H9 (cell line): ENCODE results near the gene ATXN7. TPM values are rescaled to one million over a fixed set of nuclear protein-coding genes. Genes with fewer than 3 reads are reported as not detected.

ENCODE experiments used
- DNase-seq: peaks from one replicate; pipeline ENCODE4 v3.0.0-alpha.2; 2017
- H2AFZ ChIP-seq: one replicate; pipeline ENCODE4 v1.6.1; 2013; ENCODE audit warnings: mild to moderate bottlenecking, low read length, control low read depth, moderate library complexity
- H2AK5ac ChIP-seq: 2 replicates; pipeline ENCODE4 v1.6.1; 2013; ENCODE audit warnings: low read length, control low read depth, mixed read lengths; ENCODE audit not compliant: insufficient read length
- H2BK120ac ChIP-seq: one replicate; pipeline ENCODE4 v1.6.1; 2013; ENCODE audit warnings: low read depth, mild to moderate bottlenecking, low read length, control low read depth, inconsistent platforms; ENCODE audit not compliant: poor library complexity, severe bottlenecking
- H2BK12ac ChIP-seq: 2 replicates; pipeline ENCODE4 v1.6.1; 2013; ENCODE audit warnings: low read length, control low read depth, mixed read lengths, low read depth; ENCODE audit not compliant: insufficient read length
- H2BK15ac ChIP-seq: 2 replicates; pipeline ENCODE4 v1.6.1; 2013; ENCODE audit warnings: low read depth, low read length, control low read depth
- H2BK20ac ChIP-seq: one replicate; pipeline ENCODE4 v1.6.1; 2013; ENCODE audit warnings: low read depth, mild to moderate bottlenecking, low read length, control low read depth, inconsistent platforms; ENCODE audit not compliant: poor library complexity, severe bottlenecking
- H2BK5ac ChIP-seq: 2 replicates; pipeline ENCODE4 v1.6.1; 2013; ENCODE audit warnings: low read length, control low read depth, mixed read lengths; ENCODE audit not compliant: insufficient read length
- H3K14ac ChIP-seq: 2 replicates; pipeline ENCODE4 v1.6.1; 2013; ENCODE audit warnings: low read length, control low read depth; ENCODE audit not compliant: insufficient read depth
- H3K18ac ChIP-seq: 2 replicates; pipeline ENCODE4 v1.6.1; 2013; ENCODE audit warnings: low read depth, mild to moderate bottlenecking, mixed read lengths, low read length, control low read depth; ENCODE audit not compliant: insufficient read length
- H3K23ac ChIP-seq: 2 replicates; pipeline ENCODE4 v1.6.1; 2013; ENCODE audit warnings: low read length, control low read depth, mixed read lengths, low read depth; ENCODE audit not compliant: insufficient read length
- H3K23me2 ChIP-seq: 2 replicates; pipeline ENCODE4 v1.6.1; 2013; ENCODE audit warnings: low read depth, mild to moderate bottlenecking, mixed read lengths, low read length, control low read depth; ENCODE audit not compliant: insufficient read length, poor library complexity, severe bottlenecking
- H3K27ac ChIP-seq: 2 replicates; pipeline ENCODE4 v1.5.1; 2013; ENCODE audit warnings: low read length, control low read depth, mixed read lengths, low read depth; ENCODE audit not compliant: insufficient read length
- H3K27me3 ChIP-seq: 2 replicates; pipeline ENCODE4 v1.6.1; 2013; ENCODE audit warnings: low read length, control low read depth, inconsistent platforms; ENCODE audit not compliant: insufficient read depth
- H3K4ac ChIP-seq: 2 replicates; pipeline ENCODE4 v1.6.1; 2013; ENCODE audit warnings: low read depth, mild to moderate bottlenecking, control low read depth, inconsistent platforms, low read length, moderate library complexity
- H3K4me1 ChIP-seq: 2 replicates; pipeline ENCODE4 v1.6.1; 2013; ENCODE audit warnings: low read length, control low read depth, inconsistent platforms; ENCODE audit not compliant: insufficient read depth
- H3K4me2 ChIP-seq: 2 replicates; pipeline ENCODE4 v1.6.1; 2013; ENCODE audit warnings: low read length, control low read depth, mixed read lengths; ENCODE audit not compliant: insufficient read length, insufficient read depth
- H3K56ac ChIP-seq: 2 replicates; pipeline ENCODE4 v1.6.1; 2013; ENCODE audit warnings: low read depth, mild to moderate bottlenecking, mixed read lengths, low read length, control low read depth; ENCODE audit not compliant: insufficient read length
- H3K79me1 ChIP-seq: 2 replicates; pipeline ENCODE4 v1.6.1; 2013; ENCODE audit warnings: low read depth, mild to moderate bottlenecking, moderate library complexity, low read length, control low read depth, inconsistent platforms; ENCODE audit not compliant: insufficient read depth, poor library complexity, severe bottlenecking
- H3K79me2 ChIP-seq: 2 replicates; pipeline ENCODE4 v1.6.1; 2013; ENCODE audit warnings: low read length, control low read depth, inconsistent platforms; ENCODE audit not compliant: insufficient read depth
- H3K9ac ChIP-seq: 2 replicates; pipeline ENCODE4 v1.6.1; 2013; ENCODE audit warnings: low read length, control low read depth, mixed read lengths; ENCODE audit not compliant: insufficient read length; ENCODE audit errors: extremely low read depth
- H3K9me3 ChIP-seq: one replicate; pipeline ENCODE4 v1.6.1; 2013; ENCODE audit warnings: low read depth, low read length, inconsistent platforms; ENCODE audit not compliant: control insufficient read depth
- H3T11ph ChIP-seq: one replicate; pipeline ENCODE4 v1.6.1; 2013; ENCODE audit warnings: mild to moderate bottlenecking, low read length, control low read depth, inconsistent platforms
- H4K20me1 ChIP-seq: one replicate; pipeline ENCODE4 v1.6.1; 2013; ENCODE audit not compliant: control insufficient read depth, insufficient read length, insufficient read depth
- H4K5ac ChIP-seq: 2 replicates; pipeline ENCODE4 v1.6.1; 2013; ENCODE audit warnings: low read depth, mild to moderate bottlenecking, mixed read lengths, low read length, control low read depth; ENCODE audit not compliant: insufficient read length
- H4K8ac ChIP-seq: replicated peaks from 2 replicates; pipeline ENCODE4 v1.6.1; 2013; ENCODE audit warnings: low read length, control low read depth, mixed read lengths, low read depth; ENCODE audit not compliant: insufficient read length
- H4K91ac ChIP-seq: 2 replicates; pipeline ENCODE4 v1.6.1; 2013; ENCODE audit warnings: low read depth, mild to moderate bottlenecking, moderate library complexity, mixed read lengths, low read length, control low read depth; ENCODE audit not compliant: insufficient read length
- H3K27ac Mint-ChIP-seq, 3 experiments: 2 replicates in 2 of 3; 3 replicates in 1 of 3; pipeline ENCODE4 v1.8.0; 2020 to 2021; ENCODE audit warnings: mixed read lengths in 3 of 3, mild to moderate bottlenecking in 1 of 3, moderate library complexity in 1 of 3
- H3K27me3 Mint-ChIP-seq: 2 replicates; pipeline ENCODE4 v1.8.0; 2021; ENCODE audit warnings: low read depth, mild to moderate bottlenecking, moderate library complexity, mixed read lengths
- H3K36me3 Mint-ChIP-seq, 3 experiments: 2 replicates in 2 of 3; 3 replicates in 1 of 3; pipeline ENCODE4 v1.8.0; 2020 to 2021; ENCODE audit warnings: low read depth in 3 of 3, mixed read lengths in 3 of 3; ENCODE audit not compliant: insufficient read depth in 1 of 3
- H3K4me1 Mint-ChIP-seq, 2 experiments: 2 replicates each; pipeline ENCODE4 v1.8.0; 2020; ENCODE audit warnings: mixed read lengths in 2 of 2
- H3K4me3 Mint-ChIP-seq, 2 experiments: 2 replicates in 1 of 2; 3 replicates in 1 of 2; pipeline ENCODE4 v1.8.0; 2020 to 2021; ENCODE audit warnings: mild to moderate bottlenecking in 2 of 2, mixed read lengths in 2 of 2, moderate library complexity in 1 of 2
- H3K9me3 Mint-ChIP-seq, 2 experiments: 2 replicates in 1 of 2; 3 replicates in 1 of 2; pipeline ENCODE4 v1.8.0; 2020; ENCODE audit warnings: mild to moderate bottlenecking in 2 of 2, mixed read lengths in 2 of 2, moderate library complexity in 1 of 2
- WGBS: extraction: QIAGEN DNeasy Blood & Tissue Kit; methylation state at CpG from one replicate; pipeline ENCODE4 v1.1.7; 2013; ENCODE audit warnings: missing lambda C conversion rate, low lambda C conversion rate, mixed read lengths; ENCODE audit not compliant: insufficient read length; ENCODE audit errors: extremely low coverage; 5-methylcytosine and 5-hydroxymethylcytosine counted together
- total RNA-seq: library from RNA; stranded (reverse); gene quantifications from 2 replicates; pipeline ENCODE4 v1.2.1, GENCODE V29; 2021
- TF ChIP-seq, protein P1 (sequence below): fragments of 200-600 bp; sonication (generic); conservative IDR thresholded peaks from 3 replicates; pipeline ENCODE4 v1.8.0; 2021; ENCODE audit warnings: antibody characterized with exemption, mild to moderate bottlenecking

Gene ATXN7
- total RNA-seq, 1 experiment from 2014 or later: 21.5 TPM

DNA sequence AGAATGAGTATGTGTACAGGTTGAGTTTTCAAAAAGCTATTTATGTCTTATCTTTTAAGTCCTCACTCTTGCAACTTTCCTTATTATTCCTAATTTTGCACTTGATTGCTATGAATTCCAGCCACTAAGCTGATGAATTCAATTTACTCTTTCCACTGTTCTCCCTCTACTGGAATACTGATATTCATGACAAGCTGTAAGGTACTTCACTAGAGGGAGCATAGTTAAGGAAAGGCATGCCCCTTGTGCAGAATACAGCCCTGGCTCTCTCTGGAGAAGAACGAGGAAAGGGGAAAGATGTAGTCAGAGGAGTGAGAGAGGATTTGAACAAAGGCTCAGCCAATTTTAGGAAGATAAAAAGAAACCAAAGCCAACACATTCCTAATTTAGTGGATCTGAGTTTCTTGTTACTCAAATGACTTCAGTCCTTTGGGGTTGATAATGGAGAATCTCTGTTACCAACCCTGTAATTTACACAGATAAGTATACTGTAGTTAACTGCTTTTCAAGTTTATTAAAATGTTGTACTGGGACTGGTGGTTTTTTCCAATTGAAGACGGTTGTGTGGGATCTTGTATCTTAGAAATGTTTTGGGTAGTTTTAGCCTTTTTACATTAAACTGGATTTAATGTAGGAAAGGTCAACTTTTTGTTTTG, 44.5 kb downstream of the ATXN7 start:
- Histone ChIP-seq H3K18ac (no peak overlapping the region), H4K91ac (no peak overlapping the region), H3K79me1 (no peaks in the 10 kb centered on the region), H2BK15ac (no peak overlapping the region), H4K5ac (no peak overlapping the region), H3K14ac (no peak overlapping the region), H3T11ph (no peak overlapping the region), H4K20me1 (no peaks in the 10 kb centered on the region), H3K4ac (no peak overlapping the region), H2BK5ac (no peak overlapping the region), H3K27me3 (no peaks in the 10 kb centered on the region), H3K27ac (no peak overlapping the region), H2BK120ac (no peak overlapping the region), H3K79me2 (no peaks in the 10 kb centered on the region), H2AK5ac (no peak overlapping the region), H3K4me1 (no peaks in the 10 kb centered on the region), H3K23me2 (peaks cover 9% of the 10 kb centered on the region), H3K4me2 (no peak overlapping the region), H3K23ac (no peak overlapping the region), H2AFZ (no peak overlapping the region), H2BK12ac (no peak overlapping the region), H3K56ac (no peak overlapping the region), H2BK20ac (no peak overlapping the region), H3K9me3 (no peaks in the 10 kb centered on the region), H4K8ac (no peak overlapping the region), H3K9ac (no peak overlapping the region)
- DNase-seq: no peak
- no peak overlapping the region for H3K4me3 Mint-ChIP-seq
- H3K36me3 Mint-ChIP-seq: peaks cover 0 to 4% (median 4%) of the 10 kb centered on the region in 3 experiments; a peak in 1 of 7 replicates
- H3K27ac Mint-ChIP-seq: peak overlapping the region in 1 of 3 experiments; percentile 56; a peak in 2 of 7 replicates
- no peaks in the 10 kb centered on the region; the same call in none of the 2 replicates for H3K27me3 Mint-ChIP-seq
- TF ChIP-seq, protein P1, sequence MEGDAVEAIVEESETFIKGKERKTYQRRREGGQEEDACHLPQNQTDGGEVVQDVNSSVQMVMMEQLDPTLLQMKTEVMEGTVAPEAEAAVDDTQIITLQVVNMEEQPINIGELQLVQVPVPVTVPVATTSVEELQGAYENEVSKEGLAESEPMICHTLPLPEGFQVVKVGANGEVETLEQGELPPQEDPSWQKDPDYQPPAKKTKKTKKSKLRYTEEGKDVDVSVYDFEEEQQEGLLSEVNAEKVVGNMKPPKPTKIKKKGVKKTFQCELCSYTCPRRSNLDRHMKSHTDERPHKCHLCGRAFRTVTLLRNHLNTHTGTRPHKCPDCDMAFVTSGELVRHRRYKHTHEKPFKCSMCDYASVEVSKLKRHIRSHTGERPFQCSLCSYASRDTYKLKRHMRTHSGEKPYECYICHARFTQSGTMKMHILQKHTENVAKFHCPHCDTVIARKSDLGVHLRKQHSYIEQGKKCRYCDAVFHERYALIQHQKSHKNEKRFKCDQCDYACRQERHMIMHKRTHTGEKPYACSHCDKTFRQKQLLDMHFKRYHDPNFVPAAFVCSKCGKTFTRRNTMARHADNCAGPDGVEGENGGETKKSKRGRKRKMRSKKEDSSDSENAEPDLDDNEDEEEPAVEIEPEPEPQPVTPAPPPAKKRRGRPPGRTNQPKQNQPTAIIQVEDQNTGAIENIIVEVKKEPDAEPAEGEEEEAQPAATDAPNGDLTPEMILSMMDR: peak; percentile 38; the same call in 2 of the 3 replicates
- H3K9me3 Mint-ChIP-seq: no peaks in the 10 kb centered on the region; a peak in 1 of 5 replicates
- peaks cover 16 to 22% of the 10 kb centered on the region in 2 experiments for H3K4me1 Mint-ChIP-seq
- no CpG with 5 or more reads among the region's 2 CpGs for WGBS
